ENCODE measurements around the gene NFKBIZ.
"Not testable (repeated sequence)": the region's sequence is repeated elsewhere in the genome, so short reads cannot be mapped to it uniquely, and the experiment has no call there.

NFKBIZ gene

GRCh38 chr3:101849714-101850245 lies 466 bp downstream of the NFKBIZ start:
- in situ Hi-C loops (cut with HindIII; ENCODE audit: low sequenced_read_pairs) = loop anchor here (10.0 kb wide), 1 partner anchor 95 kb away; no protein-coding TSS in a partner anchor

- in situ Hi-C loops (cut with HindIII; ENCODE audit: low sequenced_read_pairs) = loop anchor here (10.0 kb wide), 1 partner anchor 94 kb away; no protein-coding TSS in a partner anchor
Observed at GRCh38 chr3:101850246-101851051, 1.1 kb downstream of the NFKBIZ start.

- in situ Hi-C loops (cut with HindIII; ENCODE audit: low sequenced_read_pairs) = loop anchor here (10.0 kb wide), 1 partner anchor 94 kb away; no protein-coding TSS in a partner anchor
Observed at GRCh38 chr3:101851072-101851770, 1.9 kb downstream of the NFKBIZ start.

GRCh38 chr3:101851850-101852714 lies 2.8 kb downstream of the NFKBIZ start:
- in situ Hi-C loops (cut with HindIII; ENCODE audit: low sequenced_read_pairs) = loop anchor here (10.0 kb wide), 1 partner anchor 93 kb away; no protein-coding TSS in a partner anchor

- in situ Hi-C loops (cut with HindIII; ENCODE audit: low sequenced_read_pairs) = loop anchor here (10.0 kb wide), 1 partner anchor 92 kb away; no protein-coding TSS in a partner anchor
Observed at GRCh38 chr3:101852983-101853840, 3.9 kb downstream of the NFKBIZ start.

- in situ Hi-C loops (cut with HindIII; ENCODE audit: low sequenced_read_pairs) = loop anchor here (10.0 kb wide), 1 partner anchor 91 kb away; no protein-coding TSS in a partner anchor
Observed at GRCh38 chr3:101853982-101854381, 4.7 kb downstream of the NFKBIZ start.

GRCh38 chr3:101854608-101855304 lies 5.4 kb downstream of the NFKBIZ start:
- in situ Hi-C loops (cut with HindIII; ENCODE audit: low sequenced_read_pairs) = loop anchor here (10.0 kb wide), 1 partner anchor 90 kb away; no protein-coding TSS in a partner anchor

GRCh38 chr3:101857301-101857741 lies 8.0 kb downstream of the NFKBIZ start:
- in situ Hi-C loops (cut with HindIII; ENCODE audit: low sequenced_read_pairs) = loop anchor here (10.0 kb wide), 1 partner anchor 87 kb away; no protein-coding TSS in a partner anchor

- in situ Hi-C loops (cut with HindIII; ENCODE audit: low sequenced_read_pairs) = loop anchor here (10.0 kb wide), 1 partner anchor 86 kb away; no protein-coding TSS in a partner anchor
Observed at GRCh38 chr3:101858464-101859030, 9.2 kb downstream of the NFKBIZ start.

- in situ Hi-C loops (cut with HindIII; ENCODE audit: low sequenced_read_pairs) = loop anchor here (10.0 kb wide), 1 partner anchor 85 kb away; no protein-coding TSS in a partner anchor
Observed at GRCh38 chr3:101859882-101860448, 10.7 kb downstream of the NFKBIZ start.

GRCh38 chr3:101861212-101861788 lies 12.0 kb downstream of the NFKBIZ start:
- in situ Hi-C loops (cut with HindIII; ENCODE audit: low sequenced_read_pairs) = no loop called here

GRCh38 chr3:101861789-101862415 lies 12.6 kb downstream of the NFKBIZ start:
- in situ Hi-C loops (cut with HindIII; ENCODE audit: low sequenced_read_pairs) = no loop called here

- in situ Hi-C loops (cut with HindIII; ENCODE audit: low sequenced_read_pairs) = no loop called here
Observed at GRCh38 chr3:101862416-101863165, 13.3 kb downstream of the NFKBIZ start.

GRCh38 chr3:101864926-101865325 lies 15.6 kb downstream of the NFKBIZ start:
- in situ Hi-C loops (cut with HindIII; ENCODE audit: low sequenced_read_pairs) = not testable (repeated sequence)

GRCh38 chr3:101865751-101866509 lies 16.6 kb downstream of the NFKBIZ start:
- in situ Hi-C loops (cut with HindIII; ENCODE audit: low sequenced_read_pairs) = no loop called here

- in situ Hi-C loops (cut with HindIII; ENCODE audit: low sequenced_read_pairs) = no loop called here
Observed at GRCh38 chr3:101867511-101867910, 18.2 kb downstream of the NFKBIZ start.
